GM12878 (cell line): ENCODE measurements around the gene MCM9. TPM values are rescaled to one million over a fixed set of nuclear protein-coding genes. Genes with fewer than 3 reads are reported as not detected.

Source experiments
- ATAC-seq: fragments of 200-7000 bp; cut with Tn5 transposase; 3 replicates; pipeline ENCODE4 v1.9.1; 2020; ENCODE audit warnings: mild to moderate bottlenecking, moderate library complexity
- BruUV-seq: library from RNA; stranded (reverse); fragments of 400-500 nt; replicated peaks from 2 replicates; lab custom pipeline; 2021; lab: Mats Ljungman, UMichigan
- CTCF ChIA-PET: fragments of 300-600 bp; sonication (Branson Sonifier 250); formaldehyde crosslinking; extraction: SDS; loops from one replicate; lab custom pipeline; 2021; ENCODE audit warnings: inconsistent platforms; lab: Yijun Ruan, JAX
- POLR2A ChIA-PET: fragments of 350-600 bp; formaldehyde crosslinking; extraction: SDS; loops from one replicate; lab custom pipeline; 2021; ENCODE audit warnings: inconsistent platforms; lab: Charles Lee
- RAD21 ChIA-PET: fragments of 300-600 bp; sonication (Branson Sonifier 250); formaldehyde crosslinking; loops from one replicate; lab custom pipeline; 2023; ENCODE audit warnings: antibody characterized with exemption; ENCODE audit not compliant: unreplicated experiment; lab: Charles Lee
- SMC1A ChIA-PET: fragments of 300-600 bp; sonication (Branson Sonifier 250); formaldehyde crosslinking; loops from one replicate; lab custom pipeline; 2023; ENCODE audit not compliant: unreplicated experiment, uncharacterized antibody; lab: Charles Lee
- DNase-seq: peaks from one replicate; pipeline ENCODE4 v3.0.0-alpha.2; 2011; ENCODE audit warnings: low read depth, low spot score
- FAIRE-seq: peaks from 3 replicates; lab custom pipeline; 2011; peaks lifted over from hg19 to GRCh38; lab: Jason Lieb, UNC
- H2AFZ ChIP-seq: 2 replicates; pipeline ENCODE4 v1.6.0; 2011; ENCODE audit warnings: low read depth, low read length, control low read depth; ENCODE audit not compliant: control insufficient read depth
- H3K27ac ChIP-seq: 2 replicates; pipeline ENCODE4 v1.5.1; 2011; ENCODE audit warnings: control low read depth; ENCODE audit not compliant: control insufficient read depth, insufficient read depth
- H3K27me3 ChIP-seq, 2 experiments: replicated peaks in 1 of 2; 2 replicates each; pipeline versions ENCODE4 v1.6.0 to v1.6.1; 2011; ENCODE audit warnings: low read length in 1 of 2; ENCODE audit not compliant: control insufficient read depth in 2 of 2, insufficient read depth in 2 of 2
- H3K36me3 ChIP-seq, 2 experiments: 2 replicates each; pipeline ENCODE4 v1.5.1; 2011; ENCODE audit warnings: low read length in 1 of 2; ENCODE audit not compliant: control insufficient read depth in 2 of 2, insufficient read depth in 2 of 2
- H3K4me1 ChIP-seq: 2 replicates; pipeline ENCODE4 v1.6.1; 2011; ENCODE audit warnings: mild to moderate bottlenecking, low read length, moderate library complexity, mixed read lengths; ENCODE audit not compliant: control insufficient read depth, insufficient read depth
- H3K4me2 ChIP-seq: 2 replicates; pipeline ENCODE4 v1.6.0; 2011; ENCODE audit warnings: control low read depth; ENCODE audit not compliant: control insufficient read depth, insufficient read depth
- H3K4me3 ChIP-seq: fragments of 200-600 bp; sonication (generic); 2 replicates; pipeline ENCODE4 v1.5.1; 2016
- H3K79me2 ChIP-seq: 2 replicates; pipeline ENCODE4 v1.6.0; 2011; ENCODE audit warnings: low read length; ENCODE audit not compliant: control insufficient read depth, insufficient read depth
- H3K9ac ChIP-seq: 2 replicates; pipeline ENCODE4 v1.8.0; 2011; ENCODE audit warnings: low read length, control low read depth, mixed read lengths; ENCODE audit not compliant: control insufficient read depth, insufficient read depth
- H3K9me3 ChIP-seq: replicated peaks from 3 replicates; pipeline ENCODE4 v1.5.1; 2011; ENCODE audit warnings: mild to moderate bottlenecking, low read length; ENCODE audit not compliant: control insufficient read depth, insufficient read depth
- H4K20me1 ChIP-seq: 2 replicates; pipeline ENCODE4 v1.6.0; 2011; ENCODE audit not compliant: control insufficient read depth, insufficient read depth
- ATF7 ChIP-seq: fragments of 450-650 bp; IDR thresholded peaks from 2 replicates; pipeline ENCODE4 v1.6.1; 2016; ENCODE audit warnings: low read depth, mild to moderate bottlenecking
- WGBS: methylation state at CpG from one replicate; pipeline ENCODE4 v1.1.6; 2016; ENCODE audit warnings: low lambda C conversion rate; ENCODE audit not compliant: insufficient replicate concordance, insufficient coverage; ENCODE audit errors: missing lambda C conversion rate; 5-methylcytosine and 5-hydroxymethylcytosine counted together
- in situ Hi-C: fragments of 300-500 bp; cut with MboI; formaldehyde crosslinking; loops from 9 replicates; pipeline ENCODE4 v1.14.3; 2018; ENCODE audit warnings: mixed read lengths
- intact Hi-C: fragments of 100-400 bp; cut with micrococcal nuclease; formaldehyde crosslinking; loops from one replicate; pipeline ENCODE4 v1.14.2; 2022; ENCODE audit not compliant: unreplicated experiment
- polyA plus RNA-seq, 11 experiments: library from polyadenylated mRNA; depleted of rRNA in 4 of 11; unstranded in 6 of 11; stranded (reverse) in 5 of 11; fragments of >200 nt; fragmentation: Nextera tagmentation in 4 of 11; fragmentation: Illumina TruSeq in 1 of 11; extraction: Ambion mirVana in 4 of 11; extraction: Trizol in 1 of 11; gene quantifications; 1 replicate in 1 of 11; 2 replicates in 10 of 11; pipeline versions ENCODE4 v1.2.1 to v1.2.3, GENCODE V29; 2011 to 2016; ENCODE audit warnings: inconsistent platforms in 2 of 11, missing spikeins in 2 of 11, low read depth in 1 of 11
- total RNA-seq, 4 experiments: library from RNA; depleted of rRNA in 3 of 4; stranded (reverse); fragments of >200 nt in 3 of 4; fragmentation: Illumina TruSeq in 1 of 4; extraction: Trizol in 1 of 4; gene quantifications; 2 replicates each; pipeline versions ENCODE4 v1.2.1 to v1.2.3, GENCODE V29; 2013 to 2021
- TF ChIP-seq, protein P1 (sequence below): fragments of 450-650 bp; formaldehyde crosslinking; IDR thresholded peaks from 2 replicates; pipeline ENCODE4 v1.4.0; 2020; ENCODE audit warnings: mild to moderate bottlenecking, moderate library complexity
- TF ChIP-seq, protein P2 (sequence below): IDR thresholded peaks from 2 replicates; pipeline ENCODE4 v1.6.1; 2011; ENCODE audit warnings: low read depth, low read length, improper control_type of control experiment, borderline replicate concordance

The MCM9 gene
- total and polyA plus RNA-seq, 10 of the 15 experiments (the other 5 are each of a cell fraction or from before 2014, with no cell fraction given), result 3.4 to 18.5 (median 9.7) TPM

DNA sequence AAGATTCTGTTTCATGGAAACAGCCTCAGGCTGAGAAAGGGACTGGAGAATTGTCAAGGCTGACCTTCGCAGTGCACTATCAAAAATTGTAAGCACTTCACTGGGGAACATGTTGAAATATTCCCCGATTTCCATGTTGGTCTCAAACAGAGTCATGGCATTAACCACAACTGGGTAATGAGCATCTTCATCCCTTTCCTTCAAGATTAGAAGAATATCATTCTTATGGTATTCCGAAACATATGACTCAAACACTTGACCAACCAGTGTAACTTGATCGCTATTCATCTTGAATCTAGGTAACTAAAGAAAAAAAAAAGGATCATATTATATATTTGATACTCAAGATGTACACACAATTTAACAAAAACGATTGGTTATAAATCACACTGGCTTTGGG lies 3.5 kb downstream of the MCM9 start:
- no peak for DNase-seq
- Histone ChIP-seq H2AFZ (no peak overlapping the region), H3K27me3 (no peaks in the 10 kb centered on the region), H3K9me3 (no peaks in the 10 kb centered on the region; the same call in 2 of the 3 replicates), H3K9ac (no peak overlapping the region), H3K27ac (no peak overlapping the region), H3K36me3 (peaks cover 0 to 6% of the 10 kb centered on the region in 2 experiments; a peak in 1 of 4 replicates), H3K4me1 (no peaks in the 10 kb centered on the region), H3K4me2 (0 out of 2 replicates have a peak overlapping the region, but pooled peaks have one; percentile 7), H3K4me3 (no peak overlapping the region), H4K20me1 (no peaks in the 10 kb centered on the region), H3K79me2 (peaks cover 9% of the 10 kb centered on the region)
- no peak for ATAC-seq
- SMC1A ChIA-PET, result no interaction called here
- CTCF ChIA-PET, result no interaction called here
- intact Hi-C loops (no loop called here), in situ Hi-C loops (no loop called here)
- FAIRE-seq, result no peak
- TF ChIP-seq, protein P1, sequence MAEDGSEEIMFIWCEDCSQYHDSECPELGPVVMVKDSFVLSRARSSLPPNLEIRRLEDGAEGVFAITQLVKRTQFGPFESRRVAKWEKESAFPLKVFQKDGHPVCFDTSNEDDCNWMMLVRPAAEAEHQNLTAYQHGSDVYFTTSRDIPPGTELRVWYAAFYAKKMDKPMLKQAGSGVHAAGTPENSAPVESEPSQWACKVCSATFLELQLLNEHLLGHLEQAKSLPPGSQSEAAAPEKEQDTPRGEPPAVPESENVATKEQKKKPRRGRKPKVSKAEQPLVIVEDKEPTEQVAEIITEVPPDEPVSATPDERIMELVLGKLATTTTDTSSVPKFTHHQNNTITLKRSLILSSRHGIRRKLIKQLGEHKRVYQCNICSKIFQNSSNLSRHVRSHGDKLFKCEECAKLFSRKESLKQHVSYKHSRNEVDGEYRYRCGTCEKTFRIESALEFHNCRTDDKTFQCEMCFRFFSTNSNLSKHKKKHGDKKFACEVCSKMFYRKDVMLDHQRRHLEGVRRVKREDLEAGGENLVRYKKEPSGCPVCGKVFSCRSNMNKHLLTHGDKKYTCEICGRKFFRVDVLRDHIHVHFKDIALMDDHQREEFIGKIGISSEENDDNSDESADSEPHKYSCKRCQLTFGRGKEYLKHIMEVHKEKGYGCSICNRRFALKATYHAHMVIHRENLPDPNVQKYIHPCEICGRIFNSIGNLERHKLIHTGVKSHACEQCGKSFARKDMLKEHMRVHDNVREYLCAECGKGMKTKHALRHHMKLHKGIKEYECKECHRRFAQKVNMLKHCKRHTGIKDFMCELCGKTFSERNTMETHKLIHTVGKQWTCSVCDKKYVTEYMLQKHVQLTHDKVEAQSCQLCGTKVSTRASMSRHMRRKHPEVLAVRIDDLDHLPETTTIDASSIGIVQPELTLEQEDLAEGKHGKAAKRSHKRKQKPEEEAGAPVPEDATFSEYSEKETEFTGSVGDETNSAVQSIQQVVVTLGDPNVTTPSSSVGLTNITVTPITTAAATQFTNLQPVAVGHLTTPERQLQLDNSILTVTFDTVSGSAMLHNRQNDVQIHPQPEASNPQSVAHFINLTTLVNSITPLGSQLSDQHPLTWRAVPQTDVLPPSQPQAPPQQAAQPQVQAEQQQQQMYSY (CRISPR knock-in tag), result no peak
- TF ChIP-seq, protein P2, sequence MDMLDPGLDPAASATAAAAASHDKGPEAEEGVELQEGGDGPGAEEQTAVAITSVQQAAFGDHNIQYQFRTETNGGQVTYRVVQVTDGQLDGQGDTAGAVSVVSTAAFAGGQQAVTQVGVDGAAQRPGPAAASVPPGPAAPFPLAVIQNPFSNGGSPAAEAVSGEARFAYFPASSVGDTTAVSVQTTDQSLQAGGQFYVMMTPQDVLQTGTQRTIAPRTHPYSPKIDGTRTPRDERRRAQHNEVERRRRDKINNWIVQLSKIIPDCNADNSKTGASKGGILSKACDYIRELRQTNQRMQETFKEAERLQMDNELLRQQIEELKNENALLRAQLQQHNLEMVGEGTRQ, result no peak
- TF ChIP-seq ATF7, result no peak
- WGBS, result 92% methylated on average over 5 of the region's 5 CpGs
- POLR2A ChIA-PET, result no interaction called here
- BruUV-seq, result no TSS peak
- RAD21 ChIA-PET, result no interaction called here
